ENCODE results near the gene BABAM2. TPM values are rescaled to one million over a fixed set of nuclear protein-coding genes. Genes with fewer than 3 reads are reported as not detected.

The BABAM2 gene
- total and polyA plus RNA-seq, 9 of the 15 experiments (the other 6 are each of a cell fraction or from before 2014, with no cell fraction given) = 10.9 to 37.4 (median 25.6) TPM

DNA sequence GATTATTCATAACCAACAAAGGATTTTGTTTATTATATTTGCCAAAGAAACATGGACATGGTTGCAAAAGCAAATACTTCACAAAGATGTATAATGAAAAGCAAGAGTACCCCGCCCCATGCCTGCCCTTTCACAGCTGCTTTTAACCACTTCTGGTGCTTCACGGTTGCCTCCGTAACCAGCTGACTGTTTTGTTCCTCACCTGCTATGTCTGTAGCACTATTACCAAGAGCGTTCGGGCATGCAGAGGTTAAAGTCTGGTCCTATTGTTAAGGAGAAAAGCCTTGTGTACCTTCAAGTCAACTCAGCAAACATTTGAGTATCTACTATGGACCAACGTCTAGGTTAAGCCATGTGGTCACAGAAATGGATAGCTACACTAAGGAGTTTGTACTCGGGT, 386.9 kb downstream of the BABAM2 start:
- CTCF ChIA-PET (ENCODE audit: low intra/inter-chr PET ratio) = no interaction called here
- ATAC-seq (no peak), DNase-seq (ENCODE audit: extremely low read depth in 1 of 4, low spot score in 3 of 4) (no peak), FAIRE-seq (no peak)
- Histone ChIP-seq H3K4me2 (ENCODE audit: insufficient read depth, low read length) (no peak overlapping the region), H3K79me2 (ENCODE audit: control insufficient read depth, insufficient read depth, low read length) (no peaks in the 10 kb centered on the region), H3K4me1 (replicated peaks in 1 of 2; ENCODE audit: control insufficient read depth in 2 of 2, insufficient read depth in 2 of 2, low read length in 2 of 2) (peaks cover 0 to 17% of the 10 kb centered on the region in 2 experiments; a peak in 3 of 5 replicates), H3K27ac (ENCODE audit: extremely low read depth, low read depth, low read length) (no peak overlapping the region), H4K20me1 (replicated peaks; ENCODE audit: control insufficient read depth, insufficient read depth, low read length) (no peaks in the 10 kb centered on the region), H3K36me3 (ENCODE audit: control insufficient read depth, insufficient read depth, low read length) (no peaks in the 10 kb centered on the region), H2AFZ (ENCODE audit: low read depth, low read length) (no peak overlapping the region), H3K9me1 (ENCODE audit: control insufficient read depth, insufficient read depth, low read length) (no peaks in the 10 kb centered on the region), H3K9ac (ENCODE audit: insufficient read depth in 1 of 2, low read depth in 2 of 2, low read length in 2 of 2) (no peak overlapping the region), H3K9me3 (replicated peaks; ENCODE audit: control insufficient read depth, insufficient read depth, low read depth, low read length) (no peaks in the 10 kb centered on the region), H3K27me3 (ENCODE audit: control insufficient read depth in 2 of 2, insufficient read depth in 2 of 2, low read length in 2 of 2) (peaks cover 0 to 3% of the 10 kb centered on the region in 2 experiments; a peak in 1 of 5 replicates), H3K4me3 (no peak overlapping the region)
- intact Hi-C loops (cut with micrococcal nuclease) = no loop called here
- TF ChIP-seq ZNF253 (CRISPR knock-in tag; conservative IDR thresholded peaks at IDR 0.05) (no peak), ATF1 (CRISPR knock-in tag; IDR thresholded peaks at IDR 0.05) (no peak), ATF1 (tag; IDR thresholded peaks at IDR 0.05) (no peak), KAT2B (IDR thresholded peaks at IDR 0.05; ENCODE audit: low read depth, low read length) (no peak), NR1H2 (CRISPR knock-in tag; IDR thresholded peaks at IDR 0.05) (no peak), ZNF778 (CRISPR knock-in tag; IDR thresholded peaks at IDR 0.05) (no peak), KDM5B (IDR thresholded peaks at IDR 0.05; ENCODE audit: insufficient replicate concordance, low read depth, low read length) (no peak), NR4A1 (CRISPR knock-in tag; IDR thresholded peaks at IDR 0.05) (no peak), NR4A1 (tag; IDR thresholded peaks at IDR 0.05) (no peak), ARNT (IDR thresholded peaks at IDR 0.05) (no peak), EP300 (IDR thresholded peaks at IDR 0.05; ENCODE audit: low read length) (no peak), ERF (CRISPR knock-in tag; IDR thresholded peaks at IDR 0.05) (no peak), TAL1 (IDR thresholded peaks at IDR 0.05) (no peak), SNRNP70 (optimal IDR thresholded peaks at IDR 0.05; ENCODE audit: low read depth, low read length) (no peak), ARID2 (IDR thresholded peaks at IDR 0.05) (no peak)
- TF ChIP-seq, protein P1, sequence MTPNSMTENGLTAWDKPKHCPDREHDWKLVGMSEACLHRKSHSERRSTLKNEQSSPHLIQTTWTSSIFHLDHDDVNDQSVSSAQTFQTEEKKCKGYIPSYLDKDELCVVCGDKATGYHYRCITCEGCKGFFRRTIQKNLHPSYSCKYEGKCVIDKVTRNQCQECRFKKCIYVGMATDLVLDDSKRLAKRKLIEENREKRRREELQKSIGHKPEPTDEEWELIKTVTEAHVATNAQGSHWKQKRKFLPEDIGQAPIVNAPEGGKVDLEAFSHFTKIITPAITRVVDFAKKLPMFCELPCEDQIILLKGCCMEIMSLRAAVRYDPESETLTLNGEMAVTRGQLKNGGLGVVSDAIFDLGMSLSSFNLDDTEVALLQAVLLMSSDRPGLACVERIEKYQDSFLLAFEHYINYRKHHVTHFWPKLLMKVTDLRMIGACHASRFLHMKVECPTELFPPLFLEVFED (CRISPR knock-in tag; conservative IDR thresholded peaks at IDR 0.05) = no peak
- BruUV-seq (replicated peaks) = no TSS peak
- in situ Hi-C loops (cut with MboI) = no loop called here
- POLR2A ChIA-PET = no interaction called here
- 60% methylated on average over 7 of the region's 7 CpGs for WGBS (ENCODE audit: insufficient coverage, low coverage, missing lambda C conversion rate)
